Measurements from ENCODE around the gene SIPA1.

- TF ChIP-seq CTCF (conservative IDR thresholded peaks at IDR 0.05; ENCODE audit: low read length) = no peak
- TF ChIP-seq EZH2phosphoT487 (IDR thresholded peaks at IDR 0.05; ENCODE audit: borderline replicate concordance, low read depth, low read length) = no peak
These were observed 33.6 kb upstream of the SIPA1 start for GRCh38 chr11:65604258-65604657.
